ACC112 (cell line): ENCODE data around the gene HOXD11.
A peak's percentile ranks its signal among the peaks of the same experiment; 100 is the strongest.

Experiments used
- H2AFZ ChIP-seq: fragments of 200-600 bp; sonication (generic); one replicate; pipeline ENCODE4 v1.6.0; 2017; ENCODE audit warnings: antibody characterized with exemption, low read length; ENCODE audit not compliant: unreplicated experiment
- H3K27ac ChIP-seq: fragments of 200-600 bp; sonication (generic); 2 replicates; pipeline ENCODE4 v1.5.1; 2014; ENCODE audit warnings: low read depth, mild to moderate bottlenecking, antibody characterized with exemption, low read length, moderate library complexity
- H3K27me3 ChIP-seq: fragments of 200-600 bp; sonication (generic); 2 replicates; pipeline ENCODE4 v1.6.1; 2014; ENCODE audit warnings: mild to moderate bottlenecking, antibody characterized with exemption, low read length, moderate library complexity, mixed read lengths; ENCODE audit not compliant: insufficient read depth
- H3K36me3 ChIP-seq: fragments of 200-600 bp; sonication (generic); 2 replicates; pipeline ENCODE4 v1.6.1; 2016; ENCODE audit warnings: mild to moderate bottlenecking, antibody characterized with exemption, low read length, moderate library complexity, mixed read lengths; ENCODE audit not compliant: insufficient read depth
- H3K4me1 ChIP-seq: fragments of 200-600 bp; sonication (generic); one replicate; pipeline ENCODE4 v1.6.1; 2016; ENCODE audit warnings: low read length, mixed read lengths; ENCODE audit not compliant: insufficient read depth, unreplicated experiment, control insufficient read depth
- H3K4me3 ChIP-seq: fragments of 200-600 bp; sonication (generic); 2 replicates; pipeline ENCODE4 v1.5.1; 2014; ENCODE audit warnings: mild to moderate bottlenecking, low read depth, low read length
- H3K79me2 ChIP-seq: fragments of 200-600 bp; sonication (generic); one replicate; pipeline ENCODE4 v1.6.0; 2016; ENCODE audit warnings: low read length; ENCODE audit not compliant: control insufficient read depth, unreplicated experiment, insufficient read depth

The HOXD11 gene

GRCh38 chr2:176155356-176156044, 48.4 kb downstream of the HOXD11 start:
- Histone ChIP-seq H3K36me3 (no peaks in the 10 kb centered on the region), H3K4me1 (no peaks in the 10 kb centered on the region), H3K27ac (no peak overlapping the region), H3K27me3 (no peaks in the 10 kb centered on the region), H3K79me2 (no peaks in the 10 kb centered on the region), H2AFZ (no peak overlapping the region), H3K4me3 (no peak overlapping the region)

- no peaks in the 10 kb centered on the region for H3K27me3 ChIP-seq
- no peak overlapping the region for H3K27ac ChIP-seq
- peaks cover 2% of the 10 kb centered on the region for H3K4me1 ChIP-seq
- no peaks in the 10 kb centered on the region for H3K79me2 ChIP-seq
- H3K4me3 ChIP-seq = no peak overlapping the region
- no peak overlapping the region for H2AFZ ChIP-seq
- H3K36me3 ChIP-seq = no peaks in the 10 kb centered on the region
Measured at GRCh38 chr2:176156301-176156806, 49.3 kb downstream of the HOXD11 start.

GRCh38 chr2:176156807-176157498, 49.9 kb downstream of the HOXD11 start, which contains the start of gene HOXD3:
Gene HOXD3 (plus strand): TSS chr2:176157307. CDS start chr2:176169115, 11,808 bp downstream.
- H3K36me3 ChIP-seq = no peaks in the 10 kb centered on the region
- no peaks in the 10 kb centered on the region for H3K27me3 ChIP-seq
- H3K79me2 ChIP-seq = no peaks in the 10 kb centered on the region
- peak within 1 kb of the TSS; percentile 57 for H3K4me3 ChIP-seq
- peaks cover 7% of the 10 kb centered on the region for H3K4me1 ChIP-seq
- H2AFZ ChIP-seq = no peak within 1 kb of the TSS
- no peak within 1 kb of the TSS for H3K27ac ChIP-seq

- H3K4me3 ChIP-seq = peak overlapping the region; percentile 57
- H2AFZ ChIP-seq = no peak overlapping the region
Measured at GRCh38 chr2:176157499-176158185, 50.6 kb downstream of the HOXD11 start.

GRCh38 chr2:176158186-176158591, 51.1 kb downstream of the HOXD11 start:
- H3K27me3 ChIP-seq = no peaks in the 10 kb centered on the region
- H3K79me2 ChIP-seq = no peaks in the 10 kb centered on the region
- no peak overlapping the region for H2AFZ ChIP-seq

More at GRCh38 chr2:176157499-176158185, 50.6 kb downstream of the HOXD11 start:
- H3K36me3 ChIP-seq = no peaks in the 10 kb centered on the region
- no peaks in the 10 kb centered on the region for H3K79me2 ChIP-seq
- no peaks in the 10 kb centered on the region for H3K27me3 ChIP-seq
- H3K27ac ChIP-seq = no peak overlapping the region
- H3K4me1 ChIP-seq = peaks cover 7% of the 10 kb centered on the region

GRCh38 chr2:176158855-176159662, 52.0 kb downstream of the HOXD11 start:
- H3K27me3 ChIP-seq = no peaks in the 10 kb centered on the region
- H2AFZ ChIP-seq = no peak overlapping the region
- no peaks in the 10 kb centered on the region for H3K79me2 ChIP-seq
- no peaks in the 10 kb centered on the region for H3K36me3 ChIP-seq
- H3K4me1 ChIP-seq = peaks cover 7% of the 10 kb centered on the region
- no peak overlapping the region for H3K4me3 ChIP-seq
- no peak overlapping the region for H3K27ac ChIP-seq

More at GRCh38 chr2:176158186-176158591, 51.1 kb downstream of the HOXD11 start:
- Histone ChIP-seq H3K36me3 (no peaks in the 10 kb centered on the region), H3K27ac (no peak overlapping the region), H3K4me3 (no peak overlapping the region), H3K4me1 (peaks cover 7% of the 10 kb centered on the region)
